ENCODE data around the gene MRPL3. TPM values are rescaled to one million over a fixed set of nuclear protein-coding genes. Genes with fewer than 3 reads are reported as not detected.

Gene MRPL3
- 119 and 163 TPM in 2 replicates for total RNA-seq

GRCh38 chr3:131502530-131503319 is at the start of gene MRPL3:
MRPL3 (minus strand) TSS chr3:131502971; CDS start chr3:131502821, 150 bp downstream.

Other genes starting within 250 kb of the MRPL3 start
- gene NUDT16, start 121.2 kb downstream of the MRPL3 start, total RNA-seq: 15.6 and 18.2 TPM in 2 replicates

Data from myometrial cell (primary cell).